Fibroblast of skin of right biceps (primary cell): ENCODE results near the gene TFCP2.
"Not testable (repeated sequence)": the region's sequence is repeated elsewhere in the genome, so short reads cannot be mapped to it uniquely, and the experiment has no call there.

Experiments used
- DNase-seq: peaks from one replicate; pipeline ENCODE4 v3.0.0-alpha.2; 2013

Gene TFCP2

GRCh38 chr12:51078346-51078745 is 94.6 kb downstream of the TFCP2 start:
- DNase-seq: not testable (repeated sequence)

GRCh38 chr12:51077930-51078329 is 95.0 kb downstream of the TFCP2 start:
- peak; percentile 27 for DNase-seq

- no peak for DNase-seq
Observed at GRCh38 chr12:51076236-51076930, 96.6 kb downstream of the TFCP2 start.

- DNase-seq: no peak
Observed at GRCh38 chr12:51075390-51075789, 97.5 kb downstream of the TFCP2 start.

- no peak for DNase-seq
Observed at GRCh38 chr12:51071663-51072062, 101.3 kb downstream of the TFCP2 start.

- peak; percentile 46 for DNase-seq
Observed at GRCh38 chr12:51070004-51070403, 102.9 kb downstream of the TFCP2 start.

GRCh38 chr12:51067771-51068170 is 105.2 kb downstream of the TFCP2 start:
- no peak for DNase-seq

GRCh38 chr12:51067229-51067628 is 105.7 kb downstream of the TFCP2 start:
- no peak for DNase-seq

- no peak for DNase-seq
Observed at GRCh38 chr12:51065530-51065929, 107.4 kb downstream of the TFCP2 start.

GRCh38 chr12:51062631-51063397 is 110.1 kb downstream of the TFCP2 start:
- no peak for DNase-seq

- DNase-seq: no peak
Observed at GRCh38 chr12:51059086-51059485, 113.8 kb downstream of the TFCP2 start.

GRCh38 chr12:51056242-51056641 is 116.7 kb downstream of the TFCP2 start:
- DNase-seq: peak; percentile 24

- DNase-seq: no peak
Observed at GRCh38 chr12:51055060-51055459, 117.9 kb downstream of the TFCP2 start.

GRCh38 chr12:51051787-51052186 is 121.1 kb downstream of the TFCP2 start:
- no peak for DNase-seq

- no peak for DNase-seq
Observed at GRCh38 chr12:51049525-51049924, 123.4 kb downstream of the TFCP2 start.

- DNase-seq: no peak
Observed at GRCh38 chr12:51048661-51049251, 124.2 kb downstream of the TFCP2 start.

GRCh38 chr12:51047655-51048540 is 125.0 kb downstream of the TFCP2 start, which contains the start of gene LETMD1:
Gene LETMD1 (plus strand): TSS chr12:51048327. CDS start chr12:51048357, 30 bp downstream.
- peak; percentile 98 for DNase-seq
